Cardiac fibroblast (primary cell): ENCODE results near the gene LRTM1.
A peak's percentile ranks its signal among the peaks of the same experiment; 100 is the strongest.

Experiments used
- DNase-seq, 2 donors: peaks; one replicate each; pipeline versions ENCODE4 v3.0.0 to v3.0.0-alpha.2; 2010; ENCODE audit warnings: low read depth in 2 of 2
- H3K4me3 ChIP-seq, 2 donors: replicated peaks in 1 of 2; 1 replicate in 1 of 2; 2 replicates in 1 of 2; pipeline ENCODE4 v1.5.1; 2011; ENCODE audit warnings: low read depth in 2 of 2, low read length in 2 of 2, mild to moderate bottlenecking in 2 of 2, moderate library complexity in 1 of 2
- TF ChIP-seq, protein P1 (sequence below): IDR thresholded peaks from one replicate; pipeline ENCODE4 v1.5.1; 2011; ENCODE audit warnings: low read depth, mild to moderate bottlenecking, low read length, inconsistent platforms

Gene LRTM1

DNA sequence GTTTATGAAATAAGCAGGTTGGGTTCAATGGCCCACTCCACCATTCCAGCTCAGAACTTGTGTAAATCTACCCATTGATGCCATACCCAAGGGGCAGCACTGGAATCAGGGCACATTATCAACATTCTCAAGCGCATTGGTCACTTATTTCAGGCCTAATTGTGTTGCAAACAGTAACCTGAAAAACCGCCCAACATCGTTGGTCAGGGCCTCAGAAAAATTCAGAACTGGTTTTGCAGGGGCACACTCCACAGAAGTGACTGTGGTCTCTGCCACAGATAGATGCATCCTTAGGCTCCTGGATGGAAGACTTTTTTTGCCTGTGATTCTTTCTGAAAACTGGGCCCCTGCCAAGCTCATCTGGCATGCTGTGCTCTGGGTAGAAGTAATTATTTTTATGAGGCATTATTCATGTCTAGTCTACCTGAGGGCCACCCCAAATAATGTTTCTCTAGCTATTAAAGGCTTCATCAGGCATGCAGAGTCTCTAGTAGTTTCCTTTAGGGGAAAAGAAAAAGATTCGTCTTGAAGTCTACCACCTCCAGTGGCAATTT lies 21.7 kb upstream of the LRTM1 start:
- TF ChIP-seq, protein P1, sequence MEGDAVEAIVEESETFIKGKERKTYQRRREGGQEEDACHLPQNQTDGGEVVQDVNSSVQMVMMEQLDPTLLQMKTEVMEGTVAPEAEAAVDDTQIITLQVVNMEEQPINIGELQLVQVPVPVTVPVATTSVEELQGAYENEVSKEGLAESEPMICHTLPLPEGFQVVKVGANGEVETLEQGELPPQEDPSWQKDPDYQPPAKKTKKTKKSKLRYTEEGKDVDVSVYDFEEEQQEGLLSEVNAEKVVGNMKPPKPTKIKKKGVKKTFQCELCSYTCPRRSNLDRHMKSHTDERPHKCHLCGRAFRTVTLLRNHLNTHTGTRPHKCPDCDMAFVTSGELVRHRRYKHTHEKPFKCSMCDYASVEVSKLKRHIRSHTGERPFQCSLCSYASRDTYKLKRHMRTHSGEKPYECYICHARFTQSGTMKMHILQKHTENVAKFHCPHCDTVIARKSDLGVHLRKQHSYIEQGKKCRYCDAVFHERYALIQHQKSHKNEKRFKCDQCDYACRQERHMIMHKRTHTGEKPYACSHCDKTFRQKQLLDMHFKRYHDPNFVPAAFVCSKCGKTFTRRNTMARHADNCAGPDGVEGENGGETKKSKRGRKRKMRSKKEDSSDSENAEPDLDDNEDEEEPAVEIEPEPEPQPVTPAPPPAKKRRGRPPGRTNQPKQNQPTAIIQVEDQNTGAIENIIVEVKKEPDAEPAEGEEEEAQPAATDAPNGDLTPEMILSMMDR = no peak

GRCh38 chr3:54941690-54942362 lies 14.0 kb upstream of the LRTM1 start:
- H3K4me3 ChIP-seq = no peak overlapping the region
- TF ChIP-seq, protein P1 = no peak
- no peak for DNase-seq

More for the DNA sequence above, 21.7 kb upstream of the LRTM1 start:
- no peak for DNase-seq
- H3K4me3 ChIP-seq = no peak overlapping the region

- TF ChIP-seq, protein P1 = no peak
- DNase-seq = no peak
- H3K4me3 ChIP-seq = no peak overlapping the region
These were observed 13.1 kb upstream of the LRTM1 start for GRCh38 chr3:54940971-54941370.

- no peak overlapping the region for H3K4me3 ChIP-seq
- TF ChIP-seq, protein P1 = no peak
- DNase-seq = peak in 1 of 2 donors; percentile 27
These were observed 11.9 kb upstream of the LRTM1 start for GRCh38 chr3:54939557-54940300.

DNA sequence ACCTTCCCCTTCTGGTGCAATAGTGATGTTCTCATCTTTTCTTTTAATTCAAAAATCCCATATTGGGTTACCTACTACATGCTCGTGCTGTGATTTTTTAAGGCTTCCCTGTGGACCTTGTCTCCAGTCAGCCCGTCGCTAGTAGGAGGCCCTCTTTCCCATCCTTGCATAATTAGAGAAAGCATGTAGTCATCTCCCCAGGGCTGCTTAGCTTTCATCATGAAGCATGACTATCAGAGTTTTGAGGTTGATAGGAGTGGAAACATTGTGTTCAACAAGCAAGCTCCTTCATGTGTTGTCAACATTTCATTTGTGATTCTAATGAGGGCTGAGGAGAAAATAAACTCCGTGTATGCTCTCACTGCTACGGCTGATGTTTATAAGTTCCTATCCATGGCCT lies 8.7 kb upstream of the LRTM1 start:
- TF ChIP-seq, protein P1 = no peak
- H3K4me3 ChIP-seq = no peak overlapping the region
- DNase-seq = peak; percentile 31 to 82

GRCh38 chr3:54935869-54936268 lies 8.0 kb upstream of the LRTM1 start:
- TF ChIP-seq, protein P1 = no peak
- H3K4me3 ChIP-seq = no peak overlapping the region

More at GRCh38 chr3:54935869-54936268, 8.0 kb upstream of the LRTM1 start:
- no peak for DNase-seq
